Measurements from ENCODE around the gene FBLN2.

Gene FBLN2

GRCh38 chr3:13636874-13637273, 87.9 kb downstream of the FBLN2 start:
- no peak overlapping the region for H3K4me3 ChIP-seq (ENCODE audit: low read depth, low read length)
- no peak for TF ChIP-seq CTCF (IDR thresholded peaks at IDR 0.05; ENCODE audit: low read depth, low read length)

GRCh38 chr3:13637311-13637891, 88.5 kb downstream of the FBLN2 start:
- no peak for TF ChIP-seq CTCF (IDR thresholded peaks at IDR 0.05; ENCODE audit: low read depth, low read length)
- H3K4me3 ChIP-seq (ENCODE audit: low read depth, low read length) = no peak overlapping the region

- H3K4me3 ChIP-seq (ENCODE audit: low read depth, low read length) = no peak overlapping the region
- TF ChIP-seq CTCF (IDR thresholded peaks at IDR 0.05; ENCODE audit: low read depth, low read length) = no peak
These were observed 89.0 kb downstream of the FBLN2 start for GRCh38 chr3:13637953-13638352.

- no peak for TF ChIP-seq CTCF (IDR thresholded peaks at IDR 0.05; ENCODE audit: low read depth, low read length)
- H3K4me3 ChIP-seq (ENCODE audit: low read depth, low read length) = no peak overlapping the region
These were observed 90.0 kb downstream of the FBLN2 start for GRCh38 chr3:13638927-13639326.

- no peak for TF ChIP-seq CTCF (IDR thresholded peaks at IDR 0.05; ENCODE audit: low read depth, low read length)
- no peak overlapping the region for H3K4me3 ChIP-seq (ENCODE audit: low read depth, low read length)
These were observed 93.7 kb downstream of the FBLN2 start for GRCh38 chr3:13642597-13642996.

GRCh38 chr3:13644341-13645117, 95.6 kb downstream of the FBLN2 start:
- TF ChIP-seq CTCF (IDR thresholded peaks at IDR 0.05; ENCODE audit: low read depth, low read length) = no peak
- H3K4me3 ChIP-seq (ENCODE audit: low read depth, low read length) = no peak overlapping the region
